Right cardiac atrium (tissue), 5 donors: ENCODE data around the gene NSRP1. TPM values are rescaled to one million over a fixed set of nuclear protein-coding genes. Genes with fewer than 3 reads are reported as not detected.
"Not testable (repeated sequence)": the region's sequence is repeated elsewhere in the genome, so short reads cannot be mapped to it uniquely, and the experiment has no call there.

Experiments
- ATAC-seq, 2 donors: fragments of 200-7000 bp; cut with Tn5 transposase; one replicate each; pipeline versions ENCODE4 v1.8.0 to v1.9.1; 2020; ENCODE audit warnings: moderate library complexity in 2 of 2, mild to moderate bottlenecking in 1 of 2
- DNase-seq, 3 donors: peaks; one replicate each; pipeline ENCODE4 v3.0.0-alpha.2; 2020
- H3K27ac ChIP-seq: one replicate; pipeline ENCODE4 v1.5.1; 2013; ENCODE audit warnings: mild to moderate bottlenecking, low read length, control low read depth, moderate library complexity
- H3K27me3 ChIP-seq: one replicate; pipeline ENCODE4 v1.6.1; 2013; ENCODE audit not compliant: control insufficient read depth, insufficient read depth
- H3K4me1 ChIP-seq: one replicate; pipeline ENCODE4 v1.6.1; 2013; ENCODE audit warnings: low read length; ENCODE audit not compliant: control insufficient read depth, insufficient read depth
- H3K4me3 ChIP-seq: one replicate; pipeline ENCODE4 v1.5.1; 2013; ENCODE audit warnings: low read length, control low read depth
- H3K9me3 ChIP-seq: one replicate; pipeline ENCODE4 v1.6.1; 2013; ENCODE audit warnings: low read length; ENCODE audit not compliant: control insufficient read depth
- WGBS: extraction: QIAGEN DNeasy Blood & Tissue Kit; methylation state at CpG from one replicate; pipeline ENCODE4 v1.1.7; 2013; 5-methylcytosine and 5-hydroxymethylcytosine counted together
- intact Hi-C, 4 donors: fragments of 100-400 bp; cut with DNase I; formaldehyde crosslinking; loops; one replicate each; pipeline versions ENCODE4 v1.11.0 to v1.14.0; 2022 to 2023
- polyA plus RNA-seq: library from polyadenylated mRNA; stranded (reverse); fragments of 200-250 nt; gene quantifications from one replicate; pipeline ENCODE4 v1.2.3, GENCODE V29; 2013
- total RNA-seq, 4 donors: library from RNA; stranded (reverse); fragmentation: NEBNext Ultra II Directional; extraction: Animal tissue kit (Norgen Biotek cat#: 25700); gene quantifications; one replicate each; pipeline ENCODE4 v1.2.1, GENCODE V29; 2021
- donor health status: healthy with polysubstance abuse.
- donor health status: DM: no; HTN: yes; CAD: no.
- donor health status: DM: no; HTN: no; CAD: no.
- donor health status: DM: no; HTN: yes; CAD: no; lungs with severe emphysema.
- donor health status: DM: yes; HTN: yes; CAD: no.

Gene NSRP1
- total and polyA plus RNA-seq, 5 donors = 23.0 to 29.9 (median 26.1) TPM

- DNase-seq = no peak
- no peak overlapping the region for H3K27ac ChIP-seq
- no peaks in the 10 kb centered on the region for H3K9me3 ChIP-seq
- no peak for ATAC-seq
- intact Hi-C loops = no loop called here
- WGBS = 93% methylated on average over 1 of the region's 1 CpG
- H3K4me1 ChIP-seq = no peaks in the 10 kb centered on the region
- no peak overlapping the region for H3K4me3 ChIP-seq
- H3K27me3 ChIP-seq = no peaks in the 10 kb centered on the region
These were observed 70.1 kb downstream of the NSRP1 start for GRCh38 chr17:30186761-30187160.

- DNase-seq = no peak
- ATAC-seq = no peak
- Histone ChIP-seq H3K27ac (no peak overlapping the region), H3K4me3 (no peak overlapping the region), H3K9me3 (no peaks in the 10 kb centered on the region), H3K27me3 (no peaks in the 10 kb centered on the region), H3K4me1 (no peaks in the 10 kb centered on the region)
- WGBS = 90% methylated on average over 2 of the region's 2 CpGs
- intact Hi-C loops = no loop called here
These were observed 71.0 kb downstream of the NSRP1 start for GRCh38 chr17:30187573-30187972.

GRCh38 chr17:30188211-30188939, 71.8 kb downstream of the NSRP1 start:
- 95% methylated on average over 5 of the region's 5 CpGs for WGBS
- intact Hi-C loops = no loop called here
- Histone ChIP-seq H3K27me3 (no peaks in the 10 kb centered on the region), H3K4me3 (no peak overlapping the region), H3K9me3 (no peaks in the 10 kb centered on the region), H3K27ac (no peak overlapping the region), H3K4me1 (no peaks in the 10 kb centered on the region)
- ATAC-seq = no peak
- DNase-seq = no peak

GRCh38 chr17:30191072-30191471, 74.5 kb downstream of the NSRP1 start:
- H3K27ac ChIP-seq = no peak overlapping the region
- no peaks in the 10 kb centered on the region for H3K27me3 ChIP-seq
- WGBS = 59% methylated on average over 2 of the region's 2 CpGs
- intact Hi-C loops = no loop called here
- H3K4me1 ChIP-seq = no peaks in the 10 kb centered on the region
- no peak overlapping the region for H3K4me3 ChIP-seq
- H3K9me3 ChIP-seq = no peaks in the 10 kb centered on the region
- ATAC-seq (no peak), DNase-seq (no peak)

- 63% methylated on average over 3 of the region's 3 CpGs for WGBS
- no peak overlapping the region for H3K27ac ChIP-seq
- ATAC-seq = no peak
- no peak for DNase-seq
- intact Hi-C loops = no loop called here
- no peaks in the 10 kb centered on the region for H3K27me3 ChIP-seq
- no peak overlapping the region for H3K4me3 ChIP-seq
- H3K4me1 ChIP-seq = no peaks in the 10 kb centered on the region
- no peaks in the 10 kb centered on the region for H3K9me3 ChIP-seq
These were observed 79.9 kb downstream of the NSRP1 start for GRCh38 chr17:30196504-30196903.

- Histone ChIP-seq H3K9me3 (no peaks in the 10 kb centered on the region), H3K27ac (no peak overlapping the region), H3K4me1 (no peaks in the 10 kb centered on the region), H3K27me3 (no peaks in the 10 kb centered on the region), H3K4me3 (no peak overlapping the region)
- ATAC-seq (no peak), DNase-seq (no peak)
- WGBS = 76% methylated on average over 4 of the region's 4 CpGs
- intact Hi-C loops = no loop called here
These were observed 80.8 kb downstream of the NSRP1 start for GRCh38 chr17:30197416-30197815.

GRCh38 chr17:30199600-30199999, 83.0 kb downstream of the NSRP1 start:
- no peak for ATAC-seq
- 81% methylated on average over 5 of the region's 5 CpGs for WGBS
- intact Hi-C loops = no loop called here
- no peak for DNase-seq
- Histone ChIP-seq H3K27ac (no peak overlapping the region), H3K27me3 (no peaks in the 10 kb centered on the region), H3K4me3 (no peak overlapping the region), H3K4me1 (no peaks in the 10 kb centered on the region), H3K9me3 (no peaks in the 10 kb centered on the region)

- no peak for DNase-seq
- intact Hi-C loops = no loop called here
- Histone ChIP-seq H3K27ac (no peak overlapping the region), H3K4me1 (no peaks in the 10 kb centered on the region), H3K27me3 (no peaks in the 10 kb centered on the region), H3K4me3 (no peak overlapping the region), H3K9me3 (no peaks in the 10 kb centered on the region)
- 73% methylated on average over 10 of the region's 10 CpGs for WGBS
- ATAC-seq = no peak
These were observed 83.5 kb downstream of the NSRP1 start for GRCh38 chr17:30200106-30200505.

GRCh38 chr17:30200656-30201055, 84.0 kb downstream of the NSRP1 start:
- ATAC-seq, H3K4me1 ChIP-seq, intact Hi-C loops, H3K4me3 ChIP-seq, H3K27me3 ChIP-seq, H3K9me3 ChIP-seq, DNase-seq, H3K27ac ChIP-seq: not testable (repeated sequence)
- 84% methylated on average over 9 of the region's 9 CpGs for WGBS

- Histone ChIP-seq H3K27ac (no peak overlapping the region), H3K4me1 (no peaks in the 10 kb centered on the region), H3K27me3 (no peaks in the 10 kb centered on the region), H3K4me3 (no peak overlapping the region), H3K9me3 (no peaks in the 10 kb centered on the region)
- DNase-seq = no peak
- intact Hi-C loops = no loop called here
- ATAC-seq = no peak
- WGBS = 80% methylated on average over 6 of the region's 6 CpGs
These were observed 86.9 kb downstream of the NSRP1 start for GRCh38 chr17:30203471-30203981.

GRCh38 chr17:30207655-30208054, 91.0 kb downstream of the NSRP1 start:
- intact Hi-C loops = no loop called here
- 72% methylated on average over 9 of the region's 9 CpGs for WGBS
- ATAC-seq (no peak), DNase-seq (no peak)
- Histone ChIP-seq H3K9me3 (no peaks in the 10 kb centered on the region), H3K27me3 (no peaks in the 10 kb centered on the region), H3K4me3 (no peak overlapping the region), H3K27ac (no peak overlapping the region), H3K4me1 (no peaks in the 10 kb centered on the region)

GRCh38 chr17:30208214-30208613, 91.6 kb downstream of the NSRP1 start:
- Histone ChIP-seq H3K27me3 (no peaks in the 10 kb centered on the region), H3K9me3 (no peaks in the 10 kb centered on the region), H3K4me1 (no peaks in the 10 kb centered on the region), H3K4me3 (no peak overlapping the region), H3K27ac (no peak overlapping the region)
- DNase-seq (no peak), ATAC-seq (no peak)
- intact Hi-C loops = no loop called here
- 75% methylated on average over 3 of the region's 3 CpGs for WGBS
